ENCODE data around the gene PER3.

GRCh38 chr1:7857000-7857399, 72.9 kb downstream of the PER3 start:
- TF ChIP-seq CTCF (IDR thresholded peaks at IDR 0.05; ENCODE audit: poor library complexity), result no peak
- no peak for TF ChIP-seq EZH2 (IDR thresholded peaks at IDR 0.05; ENCODE audit: borderline replicate concordance)
- no peak for TF ChIP-seq EZH2phosphoT487 (IDR thresholded peaks at IDR 0.05; ENCODE audit: low read depth, severe bottlenecking, unreplicated experiment)
